GM12891 (cell line): ENCODE data around the gene MBD3.

Experiments used
- PAX5 ChIP-seq: IDR thresholded peaks from 2 replicates; pipeline ENCODE4 v1.6.1; 2011; ENCODE audit warnings: low read length, moderate library complexity, mild to moderate bottlenecking; ENCODE audit not compliant: insufficient read depth, severe bottlenecking
- POLR2A ChIP-seq: IDR thresholded peaks from 2 replicates; pipeline ENCODE4 v1.6.1; 2011; ENCODE audit warnings: low read depth, low read length, control low read depth

- TF ChIP-seq POLR2A (no peak), PAX5 (no peak)
Observed at GRCh38 chr19:1631557-1632100, 39.0 kb upstream of the MBD3 start.
